SK-N-MC (cell line): ENCODE measurements around the gene IQSEC1.

ENCODE experiments used
- EZH2 ChIP-seq: fragments of 200-600 bp; sonication (generic); IDR thresholded peaks from one replicate; pipeline ENCODE4 v1.6.1; 2017; ENCODE audit warnings: antibody characterized with exemption
- FOXP2 ChIP-seq: optimal IDR thresholded peaks from 2 replicates; pipeline ENCODE3; 2011; ENCODE audit warnings: mild to moderate bottlenecking, moderate library complexity; ENCODE audit not compliant: insufficient read depth; ENCODE audit errors: extremely low read length, control extremely low read depth
- POLR2AphosphoS5 ChIP-seq: IDR thresholded peaks from 2 replicates; pipeline ENCODE4 v1.6.1; 2012; ENCODE audit warnings: mild to moderate bottlenecking, low read depth, low read length, borderline replicate concordance

DNA sequence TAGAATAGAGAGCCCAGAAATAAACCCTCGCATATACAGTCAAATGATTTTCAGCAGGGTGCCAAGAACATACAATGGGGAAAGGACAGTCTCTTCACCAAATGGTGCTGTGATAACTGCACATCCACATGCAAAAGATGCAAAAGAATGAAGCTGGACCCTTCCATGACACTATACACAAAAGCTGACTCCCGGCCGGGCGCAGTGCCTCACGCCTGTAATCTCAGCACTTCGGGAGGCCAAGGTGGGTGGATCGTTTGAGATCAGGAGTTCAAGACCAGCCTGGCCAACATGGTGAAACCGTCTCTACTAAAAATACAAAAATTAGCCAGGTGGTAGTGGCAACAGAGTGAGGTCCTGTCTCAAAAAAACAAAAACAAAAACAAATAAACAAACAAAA lies 43.2 kb upstream of the IQSEC1 start:
- TF ChIP-seq EZH2, result no peak
- no peak for TF ChIP-seq POLR2AphosphoS5
- no peak for TF ChIP-seq FOXP2
